Measurements from ENCODE around the gene CCDC102B.
"Not testable (repeated sequence)": the region's sequence is repeated elsewhere in the genome, so short reads cannot be mapped to it uniquely, and the experiment has no call there.

CCDC102B gene

GRCh38 chr18:68830256-68831045, 32.6 kb downstream of the CCDC102B start:
- DNase-seq, result no peak

GRCh38 chr18:68833756-68834155, 35.9 kb downstream of the CCDC102B start:
- DNase-seq, result no peak

- no peak for DNase-seq
These were observed 40.0 kb downstream of the CCDC102B start for GRCh38 chr18:68837665-68838451.

- no peak for DNase-seq
These were observed 41.8 kb downstream of the CCDC102B start for GRCh38 chr18:68839701-68840100.

- no peak for DNase-seq
These were observed 42.8 kb downstream of the CCDC102B start for GRCh38 chr18:68840554-68841263.

- DNase-seq, result no peak
These were observed 43.4 kb downstream of the CCDC102B start for GRCh38 chr18:68841301-68841700.

- no peak for DNase-seq
These were observed 45.1 kb downstream of the CCDC102B start for GRCh38 chr18:68842951-68843350.

- no peak for DNase-seq
These were observed 45.7 kb downstream of the CCDC102B start for GRCh38 chr18:68843473-68844089.

GRCh38 chr18:68847219-68847837, 49.4 kb downstream of the CCDC102B start:
- no peak for DNase-seq

GRCh38 chr18:68848242-68848641, 50.4 kb downstream of the CCDC102B start:
- no peak for DNase-seq

- no peak for DNase-seq
These were observed 57.0 kb downstream of the CCDC102B start for GRCh38 chr18:68854786-68855391.

- no peak for DNase-seq
These were observed 57.6 kb downstream of the CCDC102B start for GRCh38 chr18:68855491-68855890.

- DNase-seq, result no peak
These were observed 63.5 kb downstream of the CCDC102B start for GRCh38 chr18:68861365-68861764.

GRCh38 chr18:68865021-68865420, 67.1 kb downstream of the CCDC102B start:
- DNase-seq, result no peak

GRCh38 chr18:68865503-68865902, 67.6 kb downstream of the CCDC102B start:
- no peak for DNase-seq

- no peak for DNase-seq
These were observed 75.1 kb downstream of the CCDC102B start for GRCh38 chr18:68873003-68873402.

GRCh38 chr18:68874361-68874760, 76.5 kb downstream of the CCDC102B start:
- no peak for DNase-seq

GRCh38 chr18:68879947-68880346, 82.1 kb downstream of the CCDC102B start:
- not testable (repeated sequence) for DNase-seq

GRCh38 chr18:68887410-68887809, 89.5 kb downstream of the CCDC102B start:
- DNase-seq, result no peak

GRCh38 chr18:68893354-68893753, 95.5 kb downstream of the CCDC102B start:
- DNase-seq, result no peak

GRCh38 chr18:68897286-68897685, 99.4 kb downstream of the CCDC102B start:
- no peak for DNase-seq

GRCh38 chr18:68909579-68909978, 111.7 kb downstream of the CCDC102B start:
- no peak for DNase-seq

Measured in NCI-H1092 (cell line).